Measurements from ENCODE around the gene HNF4A.

- TF ChIP-seq, protein P1, sequence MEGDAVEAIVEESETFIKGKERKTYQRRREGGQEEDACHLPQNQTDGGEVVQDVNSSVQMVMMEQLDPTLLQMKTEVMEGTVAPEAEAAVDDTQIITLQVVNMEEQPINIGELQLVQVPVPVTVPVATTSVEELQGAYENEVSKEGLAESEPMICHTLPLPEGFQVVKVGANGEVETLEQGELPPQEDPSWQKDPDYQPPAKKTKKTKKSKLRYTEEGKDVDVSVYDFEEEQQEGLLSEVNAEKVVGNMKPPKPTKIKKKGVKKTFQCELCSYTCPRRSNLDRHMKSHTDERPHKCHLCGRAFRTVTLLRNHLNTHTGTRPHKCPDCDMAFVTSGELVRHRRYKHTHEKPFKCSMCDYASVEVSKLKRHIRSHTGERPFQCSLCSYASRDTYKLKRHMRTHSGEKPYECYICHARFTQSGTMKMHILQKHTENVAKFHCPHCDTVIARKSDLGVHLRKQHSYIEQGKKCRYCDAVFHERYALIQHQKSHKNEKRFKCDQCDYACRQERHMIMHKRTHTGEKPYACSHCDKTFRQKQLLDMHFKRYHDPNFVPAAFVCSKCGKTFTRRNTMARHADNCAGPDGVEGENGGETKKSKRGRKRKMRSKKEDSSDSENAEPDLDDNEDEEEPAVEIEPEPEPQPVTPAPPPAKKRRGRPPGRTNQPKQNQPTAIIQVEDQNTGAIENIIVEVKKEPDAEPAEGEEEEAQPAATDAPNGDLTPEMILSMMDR (IDR thresholded peaks at IDR 0.05) = no peak
- no peak for TF ChIP-seq POLR2AphosphoS5 (IDR thresholded peaks at IDR 0.05)
- no peak for TF ChIP-seq POLR2A (IDR thresholded peaks at IDR 0.05)
- TF ChIP-seq EP300 (IDR thresholded peaks at IDR 0.05) = no peak
Observed at GRCh38 chr20:44477151-44477550, 121.7 kb downstream of the HNF4A start.

Data from sigmoid colon (tissue), 4 donors.